Measurements from ENCODE around the gene DAAM1. TPM values are rescaled to one million over a fixed set of nuclear protein-coding genes. Genes with fewer than 3 reads are reported as not detected.

DAAM1 gene
- polyA plus RNA-seq, 1 donor from 2014 or later = 161 TPM

DNA sequence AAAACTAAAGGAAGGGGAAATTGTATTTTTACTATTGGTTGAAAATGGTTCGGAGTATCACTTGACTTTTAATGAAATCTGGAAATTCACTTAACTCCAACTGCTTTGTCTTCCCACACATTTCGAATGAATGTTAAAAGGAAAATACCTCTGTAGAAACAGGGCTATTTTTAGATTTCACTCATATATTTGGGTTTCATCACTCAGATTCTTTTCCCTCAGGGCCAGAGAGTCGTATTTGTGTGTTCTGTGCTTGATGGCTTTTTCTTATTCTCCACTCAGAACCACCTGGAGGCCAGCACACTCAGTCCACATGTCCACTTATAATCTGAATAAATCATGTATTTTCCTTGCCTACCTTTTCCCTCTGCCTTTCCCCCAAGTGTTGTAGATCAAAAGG is 40.0 kb downstream of the DAAM1 start:
- Histone ChIP-seq H3K4me2 (ENCODE audit: low read length) (no peak overlapping the region), H3F3A (ENCODE audit: insufficient read depth, low read length, poor library complexity, severe bottlenecking) (no peaks in the 10 kb centered on the region), H3K36me3 (ENCODE audit: insufficient read depth, low read length) (no peaks in the 10 kb centered on the region), H4K20me1 (ENCODE audit: insufficient read depth) (peaks cover 19% of the 10 kb centered on the region), H3K27ac (ENCODE audit: low read length) (no peak overlapping the region), H3K4me3 (ENCODE audit: low read length) (no peak overlapping the region), H3K27me3 (ENCODE audit: insufficient read depth, low read depth, low read length) (no peaks in the 10 kb centered on the region), H3K9me2 (ENCODE audit: insufficient read depth, low read length) (no peaks in the 10 kb centered on the region), H3K79me2 (replicated peaks; ENCODE audit: insufficient read depth, low read length) (peaks cover 89% of the 10 kb centered on the region), H3K9me3 (ENCODE audit: low read length) (no peaks in the 10 kb centered on the region), H3K9ac (ENCODE audit: low read length) (no peak overlapping the region), H2AFZ (ENCODE audit: low read depth, low read length) (no peak overlapping the region)
- TF ChIP-seq TAF1 (IDR thresholded peaks at IDR 0.05; ENCODE audit: low read depth) (no peak), EP300 (conservative IDR thresholded peaks at IDR 0.05; ENCODE audit: poor library complexity, severe bottlenecking) (no peak), EZH2 (IDR thresholded peaks at IDR 0.05; ENCODE audit: borderline replicate concordance, insufficient read depth, low read length, poor library complexity, severe bottlenecking) (no peak), MXI1 (conservative IDR thresholded peaks at IDR 0.05; ENCODE audit: poor library complexity, severe bottlenecking) (no peak), SMC3 (conservative IDR thresholded peaks at IDR 0.05; ENCODE audit: poor library complexity) (no peak), RAD21 (conservative IDR thresholded peaks at IDR 0.05) (no peak), POLR2AphosphoS5 (IDR thresholded peaks at IDR 0.05) (no peak)
- TF ChIP-seq, protein P1, sequence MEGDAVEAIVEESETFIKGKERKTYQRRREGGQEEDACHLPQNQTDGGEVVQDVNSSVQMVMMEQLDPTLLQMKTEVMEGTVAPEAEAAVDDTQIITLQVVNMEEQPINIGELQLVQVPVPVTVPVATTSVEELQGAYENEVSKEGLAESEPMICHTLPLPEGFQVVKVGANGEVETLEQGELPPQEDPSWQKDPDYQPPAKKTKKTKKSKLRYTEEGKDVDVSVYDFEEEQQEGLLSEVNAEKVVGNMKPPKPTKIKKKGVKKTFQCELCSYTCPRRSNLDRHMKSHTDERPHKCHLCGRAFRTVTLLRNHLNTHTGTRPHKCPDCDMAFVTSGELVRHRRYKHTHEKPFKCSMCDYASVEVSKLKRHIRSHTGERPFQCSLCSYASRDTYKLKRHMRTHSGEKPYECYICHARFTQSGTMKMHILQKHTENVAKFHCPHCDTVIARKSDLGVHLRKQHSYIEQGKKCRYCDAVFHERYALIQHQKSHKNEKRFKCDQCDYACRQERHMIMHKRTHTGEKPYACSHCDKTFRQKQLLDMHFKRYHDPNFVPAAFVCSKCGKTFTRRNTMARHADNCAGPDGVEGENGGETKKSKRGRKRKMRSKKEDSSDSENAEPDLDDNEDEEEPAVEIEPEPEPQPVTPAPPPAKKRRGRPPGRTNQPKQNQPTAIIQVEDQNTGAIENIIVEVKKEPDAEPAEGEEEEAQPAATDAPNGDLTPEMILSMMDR (IDR thresholded peaks at IDR 0.05; ENCODE audit: poor library complexity, severe bottlenecking) = no peak
- TF ChIP-seq, protein P2, sequence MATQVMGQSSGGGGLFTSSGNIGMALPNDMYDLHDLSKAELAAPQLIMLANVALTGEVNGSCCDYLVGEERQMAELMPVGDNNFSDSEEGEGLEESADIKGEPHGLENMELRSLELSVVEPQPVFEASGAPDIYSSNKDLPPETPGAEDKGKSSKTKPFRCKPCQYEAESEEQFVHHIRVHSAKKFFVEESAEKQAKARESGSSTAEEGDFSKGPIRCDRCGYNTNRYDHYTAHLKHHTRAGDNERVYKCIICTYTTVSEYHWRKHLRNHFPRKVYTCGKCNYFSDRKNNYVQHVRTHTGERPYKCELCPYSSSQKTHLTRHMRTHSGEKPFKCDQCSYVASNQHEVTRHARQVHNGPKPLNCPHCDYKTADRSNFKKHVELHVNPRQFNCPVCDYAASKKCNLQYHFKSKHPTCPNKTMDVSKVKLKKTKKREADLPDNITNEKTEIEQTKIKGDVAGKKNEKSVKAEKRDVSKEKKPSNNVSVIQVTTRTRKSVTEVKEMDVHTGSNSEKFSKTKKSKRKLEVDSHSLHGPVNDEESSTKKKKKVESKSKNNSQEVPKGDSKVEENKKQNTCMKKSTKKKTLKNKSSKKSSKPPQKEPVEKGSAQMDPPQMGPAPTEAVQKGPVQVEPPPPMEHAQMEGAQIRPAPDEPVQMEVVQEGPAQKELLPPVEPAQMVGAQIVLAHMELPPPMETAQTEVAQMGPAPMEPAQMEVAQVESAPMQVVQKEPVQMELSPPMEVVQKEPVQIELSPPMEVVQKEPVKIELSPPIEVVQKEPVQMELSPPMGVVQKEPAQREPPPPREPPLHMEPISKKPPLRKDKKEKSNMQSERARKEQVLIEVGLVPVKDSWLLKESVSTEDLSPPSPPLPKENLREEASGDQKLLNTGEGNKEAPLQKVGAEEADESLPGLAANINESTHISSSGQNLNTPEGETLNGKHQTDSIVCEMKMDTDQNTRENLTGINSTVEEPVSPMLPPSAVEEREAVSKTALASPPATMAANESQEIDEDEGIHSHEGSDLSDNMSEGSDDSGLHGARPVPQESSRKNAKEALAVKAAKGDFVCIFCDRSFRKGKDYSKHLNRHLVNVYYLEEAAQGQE (IDR thresholded peaks at IDR 0.05; ENCODE audit: borderline replicate concordance) = no peak

DNA sequence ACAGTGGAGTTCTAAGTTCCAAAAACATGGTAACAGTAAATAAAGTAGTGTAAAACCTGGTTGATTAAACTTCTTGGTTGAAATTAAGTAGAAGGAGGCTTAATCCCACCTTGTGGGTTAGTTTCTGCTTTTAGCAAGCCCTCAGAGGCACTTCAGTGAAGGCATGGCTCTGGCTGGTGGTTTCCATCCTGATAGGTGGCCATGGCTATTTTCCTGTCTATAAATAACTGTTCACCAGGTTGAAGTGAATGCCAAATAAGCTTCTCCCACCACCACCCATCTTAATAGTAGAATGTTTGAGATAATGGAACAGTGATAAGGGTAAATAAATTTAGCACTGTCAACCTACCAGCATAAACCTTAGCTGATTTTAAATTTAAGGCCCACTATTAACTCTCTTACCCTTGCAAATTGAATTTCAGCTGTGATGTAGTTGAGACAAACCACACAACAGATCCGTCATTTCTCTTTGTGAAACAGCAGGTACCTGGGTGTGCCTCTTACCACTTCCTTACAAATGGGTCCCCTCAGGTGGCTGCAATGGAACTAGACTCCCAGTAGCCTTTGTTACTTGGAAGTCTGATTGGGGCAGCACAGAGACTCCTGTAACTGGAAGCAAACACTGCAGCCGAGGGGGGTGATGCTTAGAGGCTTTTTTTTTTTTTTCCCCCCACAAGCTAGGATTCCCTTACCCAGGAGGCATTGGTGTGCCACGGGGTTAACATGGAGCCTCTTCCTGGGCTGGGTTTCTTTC is 41.4 kb downstream of the DAAM1 start:
- Histone ChIP-seq H3K9ac (ENCODE audit: low read length) (no peak overlapping the region), H2AFZ (ENCODE audit: low read depth, low read length) (no peak overlapping the region), H3K27me3 (ENCODE audit: insufficient read depth, low read depth, low read length) (no peaks in the 10 kb centered on the region), H3K4me2 (ENCODE audit: low read length) (no peak overlapping the region), H3F3A (ENCODE audit: insufficient read depth, low read length, poor library complexity, severe bottlenecking) (no peaks in the 10 kb centered on the region), H3K27ac (ENCODE audit: low read length) (no peak overlapping the region), H4K20me1 (ENCODE audit: insufficient read depth) (peaks cover 19% of the 10 kb centered on the region), H3K9me3 (ENCODE audit: low read length) (no peaks in the 10 kb centered on the region), H3K79me2 (replicated peaks; ENCODE audit: insufficient read depth, low read length) (peaks cover 84% of the 10 kb centered on the region), H3K9me2 (ENCODE audit: insufficient read depth, low read length) (no peaks in the 10 kb centered on the region), H3K36me3 (ENCODE audit: insufficient read depth, low read length) (no peaks in the 10 kb centered on the region), H3K4me3 (ENCODE audit: low read length) (no peak overlapping the region)
- TF ChIP-seq SMC3 (conservative IDR thresholded peaks at IDR 0.05; ENCODE audit: poor library complexity) = no peak
- no peak for TF ChIP-seq RAD21 (conservative IDR thresholded peaks at IDR 0.05)
- TF ChIP-seq, protein P2 (IDR thresholded peaks at IDR 0.05; ENCODE audit: borderline replicate concordance) = no peak
- TF ChIP-seq, protein P1 (IDR thresholded peaks at IDR 0.05; ENCODE audit: poor library complexity, severe bottlenecking) = no peak
- TF ChIP-seq EP300 (conservative IDR thresholded peaks at IDR 0.05; ENCODE audit: poor library complexity, severe bottlenecking) = no peak
- no peak for TF ChIP-seq TAF1 (IDR thresholded peaks at IDR 0.05; ENCODE audit: low read depth)
- TF ChIP-seq MXI1 (conservative IDR thresholded peaks at IDR 0.05; ENCODE audit: poor library complexity, severe bottlenecking) = no peak
- no peak for TF ChIP-seq POLR2AphosphoS5 (IDR thresholded peaks at IDR 0.05)
- no peak for TF ChIP-seq EZH2 (IDR thresholded peaks at IDR 0.05; ENCODE audit: borderline replicate concordance, insufficient read depth, low read length, poor library complexity, severe bottlenecking)

Data from neural cell (in vitro differentiated cells).